Right lobe of liver (tissue), 4 donors: Measurements from ENCODE around the gene SPA17.

Experiments used
- POLR2A ChIP-seq: fragments of 450-650 bp; IDR thresholded peaks from one replicate; pipeline ENCODE4 v1.6.1; 2017; ENCODE audit warnings: antibody characterized with exemption, mild to moderate bottlenecking
- TF ChIP-seq, protein P1 (sequence below), 4 donors: fragments of 200-600 bp in 3 of 4; fragments of 450-650 bp in 1 of 4; IDR thresholded peaks; one replicate each; pipeline versions ENCODE4 v1.5.1 to v1.8.0; 2016 to 2022; ENCODE audit warnings: antibody characterized with exemption in 4 of 4, mild to moderate bottlenecking in 2 of 4
- donor health status: DM: no; HTN: no; CAD: no.
- donor health status: DM: no; HTN: no; CAD: no.
- donor health status: DM: no; HTN: yes; CAD: no.

DNA sequence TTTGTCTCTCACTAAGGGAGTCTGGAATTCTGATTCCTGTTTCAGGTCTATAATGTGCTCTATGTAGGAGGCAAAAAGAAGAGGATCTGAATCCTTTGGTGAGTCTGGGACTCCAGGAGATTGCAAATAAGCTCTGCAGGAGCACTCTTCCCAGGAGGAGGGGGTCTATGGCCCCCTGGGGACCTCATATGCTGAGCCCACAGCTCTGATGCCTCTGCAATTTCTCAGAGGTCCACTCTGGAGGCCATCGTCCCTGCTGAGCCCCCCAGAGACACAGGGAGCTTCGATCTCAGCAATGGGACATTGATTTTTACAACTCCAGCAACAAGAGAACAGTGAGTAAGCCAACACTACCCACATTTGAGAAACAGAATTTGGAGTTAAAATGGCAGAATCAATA is 45.8 kb downstream of the SPA17 start:
- TF ChIP-seq, protein P1, sequence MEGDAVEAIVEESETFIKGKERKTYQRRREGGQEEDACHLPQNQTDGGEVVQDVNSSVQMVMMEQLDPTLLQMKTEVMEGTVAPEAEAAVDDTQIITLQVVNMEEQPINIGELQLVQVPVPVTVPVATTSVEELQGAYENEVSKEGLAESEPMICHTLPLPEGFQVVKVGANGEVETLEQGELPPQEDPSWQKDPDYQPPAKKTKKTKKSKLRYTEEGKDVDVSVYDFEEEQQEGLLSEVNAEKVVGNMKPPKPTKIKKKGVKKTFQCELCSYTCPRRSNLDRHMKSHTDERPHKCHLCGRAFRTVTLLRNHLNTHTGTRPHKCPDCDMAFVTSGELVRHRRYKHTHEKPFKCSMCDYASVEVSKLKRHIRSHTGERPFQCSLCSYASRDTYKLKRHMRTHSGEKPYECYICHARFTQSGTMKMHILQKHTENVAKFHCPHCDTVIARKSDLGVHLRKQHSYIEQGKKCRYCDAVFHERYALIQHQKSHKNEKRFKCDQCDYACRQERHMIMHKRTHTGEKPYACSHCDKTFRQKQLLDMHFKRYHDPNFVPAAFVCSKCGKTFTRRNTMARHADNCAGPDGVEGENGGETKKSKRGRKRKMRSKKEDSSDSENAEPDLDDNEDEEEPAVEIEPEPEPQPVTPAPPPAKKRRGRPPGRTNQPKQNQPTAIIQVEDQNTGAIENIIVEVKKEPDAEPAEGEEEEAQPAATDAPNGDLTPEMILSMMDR (IDR thresholded peaks at IDR 0.05), result no peak
- TF ChIP-seq POLR2A, result no peak
